Right lung (tissue), 5 donors: ENCODE data around the gene GNRHR. TPM values are rescaled to one million over a fixed set of nuclear protein-coding genes. Genes with fewer than 3 reads are reported as not detected.
A peak's percentile ranks its signal among the peaks of the same experiment; 100 is the strongest.
"Not testable (repeated sequence)": the region's sequence is repeated elsewhere in the genome, so short reads cannot be mapped to it uniquely, and the experiment has no call there.

Experiments used
- DNase-seq, 2 donors: peaks; one replicate each; pipeline ENCODE4 v3.0.0-alpha.2; 2013
- polyA plus RNA-seq, 5 donors: library from polyadenylated mRNA; unstranded; fragments of 120-200 nt; gene quantifications; one replicate each; pipeline versions ENCODE4 v1.2.1 to v1.2.3, GENCODE V29; 2013; ENCODE audit warnings: inconsistent platforms in 1 of 5, low replicate concordance in 1 of 5; ENCODE audit not compliant: insufficient read length in 5 of 5, insufficient read depth in 1 of 5

Gene GNRHR
- polyA plus RNA-seq, 5 donors, result 0.57 to 0.91 (median 0.76) TPM

DNA sequence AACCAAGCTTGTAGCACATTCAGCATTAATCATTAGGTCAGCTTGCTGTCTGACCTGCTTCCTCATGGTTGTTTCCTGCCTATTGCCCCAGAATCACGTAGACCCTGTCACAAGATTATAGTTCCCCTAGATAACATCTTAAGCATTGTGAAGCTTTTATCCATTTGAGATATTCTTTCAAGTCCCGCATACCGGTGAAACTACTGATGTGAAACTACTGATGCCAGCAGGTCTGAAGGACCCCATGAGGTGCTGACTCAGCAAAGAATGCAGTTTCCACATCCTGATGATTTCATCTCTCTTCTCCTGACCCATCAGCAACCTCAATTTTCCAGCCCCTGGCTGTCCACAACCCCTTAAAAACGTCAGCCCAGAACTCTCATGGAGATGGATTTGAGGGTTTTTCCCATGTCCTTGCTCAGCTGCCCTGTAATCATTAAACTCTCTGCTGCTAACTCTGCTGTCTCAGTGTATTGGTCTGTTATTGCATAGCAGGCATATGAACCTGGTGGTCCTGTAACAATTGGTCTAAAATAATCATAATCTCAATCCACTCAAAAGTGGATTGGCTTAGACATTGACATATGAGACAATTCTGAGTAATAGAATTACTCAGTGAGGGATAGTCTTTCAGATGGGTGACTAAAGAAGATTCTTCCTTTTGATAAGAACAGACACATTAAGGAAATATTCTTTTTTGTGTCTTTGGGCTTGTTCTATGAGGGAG lies 26.9 kb downstream of the GNRHR start:
- DNase-seq, result no peak

GRCh38 chr4:67725981-67726380 lies 28.2 kb downstream of the GNRHR start:
- DNase-seq, result no peak

- no peak for DNase-seq
These were observed 29.1 kb downstream of the GNRHR start for GRCh38 chr4:67725132-67725531.

DNA sequence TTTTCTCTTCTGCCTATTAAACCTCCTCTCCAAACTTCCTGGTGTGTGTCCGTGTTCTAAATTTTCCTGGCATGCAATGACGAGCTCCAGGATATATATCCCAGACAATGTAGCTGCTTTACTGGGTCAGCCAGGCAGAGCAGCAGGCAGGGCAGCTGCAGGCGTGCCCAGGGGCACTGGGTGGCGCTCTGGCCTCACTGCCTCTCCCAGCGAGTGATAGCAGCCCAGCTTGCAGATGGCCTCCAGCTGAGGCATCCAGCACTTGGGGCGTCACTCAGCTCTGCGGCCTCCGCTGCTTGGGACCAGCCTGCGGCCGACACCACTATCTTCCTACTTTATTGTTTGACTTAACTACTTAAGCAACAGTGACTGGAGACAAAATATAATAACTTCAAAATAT lies 30.2 kb downstream of the GNRHR start:
- DNase-seq, result no peak

GRCh38 chr4:67723341-67723740 lies 30.8 kb downstream of the GNRHR start:
- DNase-seq, result no peak

DNA sequence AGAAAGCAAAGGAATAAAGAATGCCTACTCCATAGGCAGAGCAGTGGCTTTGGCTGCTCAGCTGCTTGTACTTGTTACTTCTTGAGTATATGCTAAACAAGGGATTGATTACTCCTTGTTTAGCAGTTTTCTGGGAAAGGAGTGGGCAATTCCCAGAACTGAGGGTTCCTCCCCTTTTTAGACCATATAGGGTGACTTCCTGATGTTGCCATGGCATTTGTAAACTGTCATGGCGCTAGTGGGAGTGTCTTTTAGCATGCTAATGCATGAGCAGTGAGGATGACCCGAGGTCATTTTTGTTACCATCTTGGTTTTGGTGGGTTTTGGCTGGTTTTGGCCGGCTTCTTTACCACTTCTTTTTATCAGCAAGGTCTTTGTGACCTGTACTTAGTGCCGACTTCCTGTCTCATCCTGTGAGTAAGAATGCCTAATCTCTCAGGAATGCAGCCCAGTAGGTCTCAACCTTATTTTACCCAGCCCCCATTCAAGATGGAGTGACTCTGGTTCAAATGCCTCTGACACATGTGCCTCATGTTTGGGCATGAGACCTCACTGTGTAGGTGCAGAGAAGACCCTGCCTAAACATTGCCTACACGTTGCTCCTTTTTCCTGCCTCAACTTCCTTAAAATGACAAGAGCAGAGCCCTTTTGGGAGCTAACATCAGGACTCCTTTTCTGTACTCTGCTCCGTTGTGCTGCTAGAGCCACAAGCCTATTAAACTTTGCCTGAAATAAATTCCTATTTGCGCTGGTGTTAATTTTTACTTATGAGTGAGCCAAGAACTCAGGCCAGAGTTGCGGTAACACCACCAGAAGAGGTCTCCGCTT lies 32.2 kb downstream of the GNRHR start:
- DNase-seq, result no peak

- no peak for DNase-seq
These were observed 32.8 kb downstream of the GNRHR start for GRCh38 chr4:67721315-67721769.

GRCh38 chr4:67719953-67720617 lies 34.1 kb downstream of the GNRHR start:
- no peak for DNase-seq

DNA sequence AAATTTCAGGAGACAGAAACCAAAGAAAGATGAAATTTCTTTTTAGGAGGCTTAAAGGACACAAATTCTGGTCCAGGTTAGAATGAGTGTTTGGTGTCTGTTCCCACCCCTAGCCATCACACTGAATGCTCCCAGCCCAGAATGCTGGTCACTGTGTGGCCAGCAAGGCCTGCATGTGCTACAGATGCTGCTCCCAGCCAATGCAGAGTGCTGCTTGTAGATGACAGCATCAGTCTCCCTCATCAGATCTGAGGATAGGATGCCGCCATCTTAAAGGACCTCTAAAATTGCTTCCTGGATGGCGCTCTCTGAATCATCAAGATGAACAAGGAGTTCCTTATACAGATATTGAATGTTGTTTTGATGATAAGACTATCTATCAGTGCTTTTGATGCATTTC lies 35.3 kb downstream of the GNRHR start:
- no peak for DNase-seq

- no peak for DNase-seq
These were observed 36.6 kb downstream of the GNRHR start for GRCh38 chr4:67717586-67717985.

DNA sequence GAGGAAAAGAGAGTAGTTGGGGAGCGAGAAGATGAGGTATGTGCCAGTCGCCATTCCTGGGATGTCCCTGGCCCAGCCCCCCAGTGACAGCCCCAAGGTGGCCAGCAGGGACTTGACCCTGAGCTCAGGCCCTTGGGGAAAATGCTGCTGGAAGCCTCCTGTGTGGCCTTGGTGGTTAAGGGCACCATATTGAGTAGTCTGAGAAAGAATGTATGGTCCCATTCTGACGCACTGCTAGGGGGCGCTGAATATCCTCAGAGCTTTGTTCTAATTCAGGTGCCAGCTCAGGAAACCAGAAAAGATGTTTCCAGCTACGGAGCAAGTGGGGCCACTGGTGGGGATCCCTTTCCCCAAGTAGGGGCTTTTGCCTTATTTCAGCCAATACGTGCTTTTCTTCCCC lies 39.2 kb downstream of the GNRHR start:
- no peak for DNase-seq

- DNase-seq, result no peak
These were observed 40.0 kb downstream of the GNRHR start for GRCh38 chr4:67714248-67714583.

- no peak for DNase-seq
These were observed 40.5 kb downstream of the GNRHR start for GRCh38 chr4:67713529-67714247.

- DNase-seq, result no peak
These were observed 41.3 kb downstream of the GNRHR start for GRCh38 chr4:67712650-67713528.

DNA sequence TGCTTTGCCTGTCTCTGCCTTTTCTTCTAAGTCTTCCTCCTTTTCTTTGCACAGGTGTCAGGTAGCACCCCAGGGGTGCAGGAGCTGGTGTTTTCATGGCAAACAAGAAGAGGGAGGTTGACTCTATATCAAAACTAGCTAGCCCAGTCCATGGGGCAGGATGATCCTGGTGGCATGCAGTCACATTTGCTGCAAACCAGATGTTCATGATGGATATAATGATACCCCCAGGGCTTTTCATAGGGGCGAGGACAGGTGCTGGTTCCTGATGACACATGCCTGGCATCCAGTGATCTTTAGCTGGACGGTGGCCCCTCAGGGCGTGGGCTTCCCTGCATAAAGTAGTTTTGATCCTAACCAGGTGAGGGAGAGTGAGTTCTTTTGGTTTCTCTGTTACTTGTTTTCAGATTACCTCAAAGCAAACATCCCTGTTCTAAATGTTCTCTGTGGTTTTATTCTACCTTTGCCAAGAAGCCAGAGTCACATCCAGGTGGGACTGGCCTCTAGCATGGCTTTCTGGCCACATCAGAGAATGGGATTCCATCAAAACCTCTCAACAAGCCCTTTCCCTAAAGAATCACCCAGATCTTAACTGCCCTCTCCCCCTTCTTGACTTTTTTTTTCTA lies 42.1 kb downstream of the GNRHR start:
- DNase-seq, result no peak

- DNase-seq, result not testable (repeated sequence)
These were observed 47.5 kb downstream of the GNRHR start for GRCh38 chr4:67706682-67707081.

DNA sequence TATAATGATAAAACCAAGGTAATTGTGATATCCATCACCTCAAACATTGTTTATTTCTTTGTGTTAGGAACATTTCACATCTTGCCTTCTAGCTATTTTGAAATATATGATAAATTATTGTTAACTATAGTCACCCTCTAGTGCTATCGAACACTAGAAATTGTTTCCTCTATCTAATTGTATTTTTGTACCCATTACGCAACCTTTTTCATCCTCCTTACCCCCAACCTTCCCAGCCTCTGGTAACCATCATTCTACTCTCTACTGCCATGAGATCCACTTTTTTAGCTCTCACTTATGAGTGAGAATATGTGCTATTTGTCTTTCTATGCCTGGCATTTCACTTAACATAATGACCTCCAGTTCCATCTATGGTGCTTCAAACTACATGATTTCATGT lies 49.3 kb downstream of the GNRHR start:
- no peak for DNase-seq

DNA sequence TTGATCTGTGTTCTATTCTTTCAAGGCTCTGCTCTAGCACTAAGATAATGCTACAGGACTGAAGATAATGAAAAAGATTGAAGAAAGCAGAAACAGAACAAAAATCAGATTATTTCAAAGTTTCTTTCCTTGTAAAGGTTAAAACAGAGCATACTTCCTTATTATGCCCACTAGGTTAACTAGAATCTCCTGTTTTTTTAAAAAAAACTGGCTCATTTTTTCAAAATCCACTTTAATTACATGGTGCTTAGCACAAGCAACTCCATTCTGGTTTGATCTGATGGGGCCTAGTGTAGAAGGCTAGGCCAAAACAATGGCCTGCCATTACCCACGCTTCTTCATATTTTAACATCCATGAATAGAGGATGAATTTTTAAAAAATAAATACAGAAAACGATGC lies 52.0 kb downstream of the GNRHR start:
- DNase-seq, result no peak

DNA sequence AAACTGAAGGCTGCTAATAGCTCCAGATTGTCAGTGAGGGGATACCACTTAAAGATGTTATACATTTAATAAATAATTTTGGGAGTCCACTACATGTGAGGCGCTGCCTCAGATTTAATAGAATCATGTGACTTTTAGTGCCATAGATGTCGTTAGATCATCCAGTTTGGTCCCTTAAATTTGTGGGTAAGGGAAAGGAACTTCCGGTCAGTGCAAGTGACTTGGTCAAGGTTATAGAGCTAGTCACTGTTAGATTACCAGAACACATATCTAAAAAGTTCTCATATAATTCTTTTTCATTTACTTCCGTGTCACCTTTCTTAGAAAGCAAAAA lies 52.7 kb downstream of the GNRHR start:
- no peak for DNase-seq

GRCh38 chr4:67700738-67701516 lies 53.3 kb downstream of the GNRHR start, which contains the start of gene UBA6:
Gene UBA6 (minus strand): TSS chr4:67701155. CDS start chr4:67701119, 36 bp downstream.
- DNase-seq, result peak; percentile 92 to 95
